NCI-H446 treated with DMSO at 0.1 percent for 48 hours (cell line): ENCODE data around the gene BTG4.
A peak's percentile ranks its signal among the peaks of the same experiment; 100 is the strongest.

ENCODE experiments used
- DNase-seq: peaks from one replicate; lab custom pipeline; 2025; lab: John Stamatoyannopoulos, UW

BTG4 gene

DNA sequence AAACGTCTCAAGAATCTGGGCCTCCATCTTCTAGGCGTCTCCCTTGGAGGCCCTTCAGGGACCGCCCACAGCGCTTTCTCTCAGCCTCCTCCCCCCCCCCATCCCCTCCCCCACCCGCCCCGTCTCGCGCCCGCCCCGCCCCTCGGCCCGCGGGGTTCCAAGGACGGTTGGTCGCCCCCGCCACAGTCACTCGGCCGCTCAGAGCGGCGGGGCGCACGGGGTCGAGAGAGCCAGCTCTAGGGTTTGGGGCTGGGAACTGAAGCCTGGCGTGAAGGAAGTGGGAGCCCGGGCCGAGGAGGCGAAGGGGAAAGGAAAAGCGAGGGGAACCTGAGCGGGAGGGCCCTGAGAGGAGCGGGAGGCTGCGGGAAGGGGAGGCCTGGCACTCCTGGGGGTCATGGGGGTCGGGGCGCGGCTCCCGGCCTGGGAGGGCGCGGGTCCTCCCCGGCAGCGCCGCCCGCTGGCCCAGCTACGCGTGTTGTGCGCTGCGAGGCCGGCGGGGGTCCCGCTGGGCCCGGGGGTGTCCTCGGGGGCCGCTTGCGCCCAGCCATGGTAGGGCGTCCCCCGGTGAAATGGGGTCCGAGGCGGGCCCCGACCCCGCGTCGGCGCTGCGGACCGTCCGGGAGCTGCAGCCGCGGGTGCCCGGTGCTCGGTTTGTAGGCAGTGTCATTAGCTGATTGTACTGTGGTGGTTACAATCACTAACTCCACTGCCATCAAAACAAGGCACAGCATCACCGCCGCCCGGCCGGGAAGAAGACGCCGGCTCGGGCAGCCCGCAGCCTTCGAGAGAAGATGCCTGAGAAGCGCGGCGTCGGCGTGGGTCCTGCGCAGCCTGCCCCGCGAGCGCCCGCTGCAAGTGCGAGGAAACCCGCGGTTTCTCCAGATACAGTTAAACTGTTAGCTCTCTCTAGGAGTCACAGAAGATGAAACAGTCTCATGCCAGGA is at the start of gene BTG4:
Gene BTG4, minus strand, starts transcription at position 91 of the 944 bp plus-strand sequence. CDS start 13,610 bp downstream, outside the sequence.
- DNase-seq: no peak

DNA sequence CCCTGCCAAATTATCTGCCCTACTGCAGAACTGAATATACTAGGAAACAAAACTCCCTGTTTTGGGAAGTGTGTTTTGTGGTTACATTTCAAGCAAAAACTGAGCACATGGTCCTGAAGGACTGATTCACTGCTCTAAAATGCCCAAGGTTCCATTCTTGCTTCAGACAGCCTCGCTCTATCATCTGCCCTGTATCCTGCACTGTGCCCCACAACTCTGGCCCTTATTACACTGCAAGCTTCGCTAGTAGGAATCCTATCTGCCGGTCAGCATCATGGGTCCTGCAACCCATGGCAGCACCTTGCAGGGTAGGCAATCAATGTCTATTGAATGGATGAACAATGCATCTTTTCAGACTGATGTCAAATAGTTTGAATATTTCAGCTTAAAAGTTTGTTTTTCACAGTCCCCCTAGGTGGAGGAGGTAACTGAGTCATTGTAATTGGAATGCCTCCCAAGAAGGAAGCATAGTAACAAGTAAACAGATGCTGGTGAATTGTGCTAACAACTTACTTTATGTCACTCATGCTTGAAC is 49.7 kb upstream of the BTG4 start:
- no peak for DNase-seq

DNA sequence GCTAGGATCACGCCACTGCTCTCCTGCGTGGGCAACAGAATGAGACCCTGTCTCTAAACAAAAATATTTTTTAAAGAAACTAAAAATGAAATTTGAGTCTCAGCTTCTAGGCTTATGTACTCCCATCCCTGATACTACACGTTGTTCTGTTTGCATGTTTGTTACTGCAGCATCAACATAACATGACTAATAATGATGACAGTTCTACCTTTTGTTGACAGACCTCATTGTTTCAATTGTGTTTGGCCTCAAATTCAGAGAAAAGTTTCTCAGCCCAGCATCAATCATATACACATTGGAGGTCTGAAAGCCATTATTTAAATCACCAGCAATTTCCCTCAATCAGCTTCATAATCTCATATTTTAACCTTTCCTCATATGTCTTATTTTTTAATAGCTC is 49.1 kb upstream of the BTG4 start:
- no peak for DNase-seq

DNA sequence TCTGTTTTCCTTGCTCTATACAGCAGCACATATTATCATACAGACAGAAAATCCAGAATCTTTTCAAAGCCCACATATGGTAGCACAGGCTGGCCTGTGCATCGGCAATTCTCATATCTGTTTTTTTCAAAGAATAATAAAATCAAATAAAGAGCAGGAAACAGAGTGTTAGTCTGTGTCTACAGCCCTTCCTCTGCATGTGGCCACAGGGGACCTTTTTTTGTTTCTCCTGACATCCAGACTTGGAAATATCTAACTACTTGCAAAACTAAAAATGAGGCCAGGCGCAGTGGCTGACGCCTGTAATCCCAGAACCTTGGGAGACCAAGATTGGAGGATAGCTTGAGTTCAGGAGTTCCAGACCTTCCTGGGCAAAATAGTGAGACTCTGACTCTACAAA is 48.6 kb upstream of the BTG4 start:
- no peak for DNase-seq

DNA sequence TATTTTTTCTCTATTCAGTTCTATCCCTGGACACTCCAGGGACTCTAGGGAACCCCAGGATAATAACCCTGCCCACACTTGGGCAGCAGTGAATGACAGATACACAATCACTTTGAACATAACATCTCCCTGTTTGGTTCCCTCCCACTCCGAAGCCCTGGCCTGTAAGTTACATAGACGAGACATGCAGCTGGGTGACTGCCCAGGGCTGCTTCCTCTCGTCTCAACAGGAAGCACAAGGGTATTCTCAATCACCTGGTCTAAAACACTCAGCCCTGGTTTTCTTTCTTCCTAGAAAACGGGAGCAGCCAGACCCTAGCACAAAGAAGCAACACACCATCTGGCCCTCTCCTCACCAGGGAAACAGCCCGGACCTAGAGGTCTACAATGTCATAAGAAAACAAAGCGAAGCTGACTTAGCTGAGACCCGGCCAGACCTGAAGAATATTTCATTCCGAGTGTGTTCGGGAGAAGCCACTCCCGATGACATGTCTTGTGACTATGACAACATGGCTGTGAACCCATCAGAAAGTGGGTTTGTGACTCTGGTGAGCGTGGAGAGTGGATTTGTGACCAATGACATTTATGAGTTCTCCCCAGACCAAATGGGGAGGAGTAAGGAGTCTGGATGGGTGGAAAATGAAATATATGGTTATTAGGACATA is 47.7 kb upstream of the BTG4 start:
- no peak for DNase-seq

DNA sequence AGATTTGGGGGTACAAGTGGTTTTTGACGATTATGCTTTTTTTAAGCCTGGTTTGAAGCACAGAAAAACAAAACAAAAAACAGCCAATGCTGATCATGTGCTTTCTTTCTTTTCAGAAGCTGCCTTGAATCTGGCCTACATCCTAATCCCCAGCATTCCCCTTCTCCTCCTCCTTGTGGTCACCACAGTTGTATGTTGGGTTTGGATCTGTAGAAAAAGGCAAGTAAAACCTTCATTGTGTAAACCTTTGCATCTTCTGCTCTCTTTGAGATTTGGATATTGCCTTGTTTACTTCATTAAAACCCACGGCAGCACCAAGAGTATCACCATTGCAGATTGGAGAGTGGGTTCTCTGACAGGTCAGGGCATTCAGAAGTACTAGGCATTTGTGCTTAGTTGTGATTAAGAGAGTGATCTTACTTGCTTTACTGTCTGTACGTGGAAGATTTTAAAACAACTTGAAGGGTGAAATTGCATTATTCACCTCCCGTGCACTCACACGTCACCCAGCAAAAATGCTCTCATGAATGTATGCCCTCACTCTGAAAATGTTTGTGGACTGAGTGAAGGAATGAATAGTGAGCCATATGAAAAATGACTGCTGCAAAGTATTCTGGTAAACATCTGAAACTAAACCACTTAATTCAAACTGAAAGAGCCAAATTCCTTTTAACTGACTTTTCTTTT is 45.4 kb upstream of the BTG4 start:
- DNase-seq: no peak

DNA sequence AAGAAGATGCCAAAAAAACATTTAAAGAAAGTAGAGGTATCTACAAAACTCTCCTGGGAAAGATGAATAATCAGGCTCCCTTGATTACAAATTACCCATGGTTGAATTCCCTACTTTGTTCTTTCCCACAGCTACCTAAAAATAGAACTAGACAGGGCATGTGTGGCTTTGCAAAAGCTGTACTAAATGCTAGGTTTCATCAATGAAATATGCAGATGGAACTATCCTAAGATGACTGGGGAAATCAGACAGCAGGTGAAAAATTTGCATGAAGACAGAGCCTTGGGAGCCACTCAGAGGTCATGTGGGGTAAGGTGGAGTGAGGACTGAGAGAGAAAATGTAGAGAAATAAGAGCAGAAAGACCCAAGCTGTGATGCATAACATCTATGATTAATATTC is 43.1 kb upstream of the BTG4 start:
- DNase-seq: no peak

DNA sequence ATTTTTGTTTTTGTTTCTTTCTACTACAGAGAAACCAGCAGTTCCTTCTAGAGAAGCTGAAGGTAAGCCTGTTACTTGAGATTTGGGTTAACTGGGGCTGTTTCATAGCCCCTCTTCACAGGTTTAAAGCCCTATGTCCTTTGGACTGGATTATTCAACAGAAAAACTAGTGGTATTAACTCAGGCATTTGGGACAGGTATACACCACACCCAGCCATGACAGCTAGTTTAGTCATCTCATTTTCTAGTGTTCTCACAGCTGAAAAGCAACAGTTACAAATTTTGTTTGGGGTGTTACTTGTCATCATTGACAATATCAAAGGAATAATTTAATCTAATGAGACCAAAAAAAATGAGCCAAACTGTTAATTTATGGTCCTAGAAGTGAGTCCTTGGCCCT is 42.3 kb upstream of the BTG4 start:
- no peak for DNase-seq

DNA sequence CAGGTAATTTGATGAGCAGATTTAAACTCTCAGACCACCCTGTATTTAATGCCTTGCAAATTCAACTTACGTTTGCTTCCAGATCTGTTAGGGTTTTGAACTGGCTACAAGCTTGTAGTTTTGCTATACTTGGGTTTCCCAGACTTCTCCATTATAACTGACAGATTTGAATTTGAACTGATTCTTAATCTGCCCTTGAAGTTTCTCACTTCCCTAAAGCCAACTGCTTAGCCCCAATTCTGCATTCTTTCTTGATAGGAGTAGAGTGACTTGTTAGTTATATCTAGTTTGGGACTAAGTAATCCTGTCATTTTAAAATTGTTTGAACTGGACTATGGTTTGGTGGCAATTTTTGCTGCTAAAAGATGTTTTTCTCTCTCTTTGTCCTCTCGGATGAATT is 38.1 kb upstream of the BTG4 start:
- DNase-seq: no peak

DNA sequence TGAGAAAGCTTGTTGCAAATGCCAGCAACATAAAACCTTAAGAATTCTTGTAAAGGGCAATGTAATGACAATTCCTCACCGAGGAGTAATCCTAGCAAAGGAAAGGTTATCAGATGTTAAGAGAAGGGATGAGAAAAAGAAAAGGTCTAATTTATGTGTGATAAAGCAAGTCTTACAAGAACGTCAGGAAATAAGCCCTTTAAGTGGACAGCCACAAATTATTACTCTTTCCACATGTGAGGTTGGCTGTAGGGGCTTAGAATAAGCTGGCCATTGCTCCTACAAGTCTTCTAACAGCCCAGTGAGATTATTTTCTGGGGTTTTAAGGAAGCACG is 37.6 kb upstream of the BTG4 start:
- no peak for DNase-seq

DNA sequence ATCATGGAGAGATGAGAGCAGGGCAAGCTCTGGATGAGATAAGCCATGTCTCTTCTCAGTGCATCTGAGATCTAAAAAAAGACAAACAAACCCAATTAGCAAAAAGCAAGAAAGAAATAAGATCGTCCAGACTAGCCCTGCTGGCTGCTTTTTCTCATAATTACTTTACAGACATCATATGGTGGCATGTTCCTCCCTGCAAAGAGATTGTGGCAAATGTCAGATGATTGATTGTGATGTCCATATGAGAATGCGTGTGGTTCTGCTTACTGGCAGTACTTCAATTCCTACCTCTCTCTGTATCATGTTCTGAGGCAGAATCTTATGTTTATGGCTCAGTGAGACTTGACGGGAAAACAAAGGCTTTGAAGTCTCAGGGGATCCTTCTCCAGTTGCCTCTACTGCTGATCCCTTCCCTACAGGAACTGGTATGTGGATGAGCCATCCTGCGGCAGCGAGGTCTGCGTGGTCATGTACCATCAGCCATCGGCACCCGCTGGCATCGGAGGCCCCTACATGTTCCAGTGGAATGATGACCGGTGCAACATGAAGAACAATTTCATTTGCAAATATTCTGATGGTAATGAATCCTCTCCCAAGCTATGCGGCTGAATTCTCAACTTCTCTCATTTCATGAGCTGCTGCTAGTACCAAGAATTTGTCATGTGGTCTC is 37.1 kb upstream of the BTG4 start:
- no peak for DNase-seq

DNA sequence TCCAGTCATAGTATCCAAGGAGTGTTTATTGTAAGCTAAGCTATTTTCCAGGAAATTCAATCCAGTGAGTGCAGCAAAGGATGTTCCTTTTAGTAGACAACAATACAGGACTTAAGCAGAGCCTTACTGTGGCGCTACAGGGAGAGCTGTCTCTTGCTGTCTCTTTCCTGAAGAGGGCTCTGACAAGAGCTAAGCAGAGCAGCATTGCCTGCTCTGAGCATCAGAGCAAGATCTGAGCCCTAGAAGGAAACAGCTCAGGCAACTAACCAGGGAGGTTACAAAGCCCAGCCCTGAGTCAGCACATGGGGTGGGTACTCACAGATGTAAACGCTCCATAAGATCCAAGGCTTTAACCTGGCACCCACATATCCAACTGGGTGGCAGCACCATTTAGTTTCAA is 36.3 kb upstream of the BTG4 start:
- DNase-seq: no peak

DNA sequence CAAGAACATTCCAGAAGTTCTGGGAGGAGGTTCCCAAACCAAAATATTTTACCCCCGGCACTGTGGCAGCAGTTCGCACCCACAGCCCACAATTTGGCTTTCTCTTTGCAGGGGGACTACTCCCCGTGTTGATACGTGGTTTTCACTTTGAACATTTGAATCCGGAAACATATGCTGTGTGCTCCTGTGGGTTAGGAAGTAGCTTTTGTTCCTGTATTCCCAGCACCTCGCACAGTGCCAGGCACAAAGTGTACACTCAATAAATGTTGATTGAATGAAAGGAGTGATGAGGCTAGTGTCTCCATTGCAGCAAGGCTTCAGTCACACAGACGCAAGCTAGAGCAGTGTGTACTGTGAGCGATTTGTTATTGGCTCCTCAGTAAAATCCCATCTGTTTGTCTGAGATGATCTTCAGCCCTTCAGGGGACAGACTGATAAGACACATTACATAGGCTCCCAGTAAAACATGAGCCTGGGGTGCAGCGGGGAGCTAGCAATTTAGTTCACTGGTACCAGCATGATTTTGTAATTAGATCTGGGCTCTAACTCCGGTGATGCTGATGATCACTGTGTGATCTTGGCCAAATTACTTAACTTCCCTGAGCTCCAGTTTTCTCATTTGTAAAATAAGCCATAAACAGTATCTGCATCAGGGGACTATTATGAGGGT is 30.6 kb upstream of the BTG4 start:
- DNase-seq: no peak

DNA sequence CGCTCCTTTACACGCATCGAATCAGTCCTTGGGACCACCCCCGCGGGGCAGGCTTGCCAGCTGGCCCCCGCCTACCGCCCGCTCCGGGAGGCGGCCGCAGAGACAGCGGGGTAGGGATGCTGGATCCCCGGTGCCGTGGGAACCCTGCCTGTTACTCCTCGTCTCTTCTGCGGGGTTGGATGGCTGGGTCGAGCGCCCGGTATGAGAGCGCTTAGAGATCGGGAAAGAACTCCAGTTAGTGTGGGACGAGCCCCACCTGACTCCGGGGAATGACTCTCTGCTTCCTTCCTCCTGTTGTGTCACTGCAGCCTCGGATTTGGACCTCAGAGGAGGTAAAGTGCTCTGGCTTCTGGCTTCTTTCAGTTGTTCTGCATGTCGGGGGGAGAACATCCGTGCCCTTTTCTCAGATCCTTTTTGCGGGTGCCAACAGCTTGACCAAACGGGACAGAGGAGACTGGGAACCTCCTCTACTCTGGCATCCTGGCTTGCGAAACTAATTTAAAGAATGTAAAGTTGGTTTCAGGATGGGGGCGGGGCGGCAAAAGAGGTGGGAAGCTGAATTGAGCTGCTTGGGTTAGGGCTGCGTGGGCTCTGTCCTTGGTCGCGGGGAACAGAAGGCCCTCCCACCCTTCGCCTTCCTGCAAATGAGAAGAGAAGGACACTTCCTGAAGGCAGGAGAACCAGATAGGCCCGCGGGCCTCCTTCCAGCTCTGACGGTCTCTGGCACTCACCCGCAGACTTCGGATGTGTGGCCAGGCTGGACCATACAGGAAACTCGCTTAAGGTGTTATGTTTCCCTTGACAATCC is 29.3 kb upstream of the BTG4 start:
- DNase-seq: no peak

DNA sequence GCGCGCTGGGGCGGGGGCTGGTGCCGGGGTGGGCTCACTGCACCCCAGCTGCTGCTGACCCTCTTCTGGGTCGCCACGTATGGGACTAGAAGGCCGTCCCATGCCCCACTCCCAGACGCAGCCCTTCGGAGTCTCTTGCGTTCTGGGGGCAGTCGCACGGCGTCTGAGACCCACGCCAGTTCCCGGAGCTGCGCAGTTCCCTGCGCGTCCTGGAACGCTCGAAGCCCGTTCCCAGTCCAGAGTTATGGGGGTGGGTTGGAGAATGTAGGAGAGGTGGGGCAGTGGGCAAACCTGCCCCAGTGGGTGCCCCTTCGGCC is 28.7 kb upstream of the BTG4 start:
- DNase-seq: no peak

DNA sequence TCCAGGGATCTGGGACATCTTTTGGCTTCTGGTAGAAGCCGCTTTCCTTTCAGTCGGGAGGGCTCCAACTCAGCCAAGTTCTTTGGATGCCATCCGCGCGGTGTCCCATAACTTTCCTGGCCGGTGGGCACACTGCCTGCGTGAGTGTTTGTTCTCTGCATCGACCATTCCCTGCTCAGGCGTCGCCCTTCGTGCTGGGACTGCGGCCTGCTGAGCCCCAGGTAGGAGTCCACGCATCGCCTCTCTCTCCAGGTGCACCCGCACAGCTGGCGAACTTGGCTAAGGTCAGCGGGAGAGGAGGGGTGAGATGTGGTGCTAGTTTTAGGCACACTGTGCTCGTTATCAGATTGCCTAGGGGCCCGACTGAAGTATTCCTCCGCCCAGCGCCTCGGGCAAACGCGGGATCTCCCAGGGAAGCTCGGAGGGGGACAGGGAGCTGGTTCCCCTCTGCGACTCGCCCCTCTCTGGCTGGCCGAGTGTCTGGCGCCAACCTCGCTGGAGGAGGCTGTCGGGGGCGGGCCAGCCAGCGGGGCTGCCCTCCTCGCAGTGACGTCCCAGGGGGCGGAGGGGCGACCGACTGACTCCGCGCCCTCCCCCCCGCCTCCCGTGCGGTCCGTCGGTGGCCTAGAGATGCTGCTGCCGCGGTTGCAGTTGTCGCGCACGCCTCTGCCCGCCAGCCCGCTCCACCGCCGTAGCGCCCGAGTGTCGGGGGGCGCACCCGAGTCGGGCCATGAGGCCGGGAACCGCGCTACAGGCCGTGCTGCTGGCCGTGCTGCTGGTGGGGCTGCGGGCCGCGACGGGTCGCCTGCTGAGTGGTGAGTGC is 28.1 kb upstream of the BTG4 start, which contains the start of gene LAYN:
Gene LAYN, plus strand, starts transcription at position 607 of the 823 bp plus-strand sequence. Its CDS starts 124 bp downstream, at position 731.
- peak; percentile 39 for DNase-seq

DNA sequence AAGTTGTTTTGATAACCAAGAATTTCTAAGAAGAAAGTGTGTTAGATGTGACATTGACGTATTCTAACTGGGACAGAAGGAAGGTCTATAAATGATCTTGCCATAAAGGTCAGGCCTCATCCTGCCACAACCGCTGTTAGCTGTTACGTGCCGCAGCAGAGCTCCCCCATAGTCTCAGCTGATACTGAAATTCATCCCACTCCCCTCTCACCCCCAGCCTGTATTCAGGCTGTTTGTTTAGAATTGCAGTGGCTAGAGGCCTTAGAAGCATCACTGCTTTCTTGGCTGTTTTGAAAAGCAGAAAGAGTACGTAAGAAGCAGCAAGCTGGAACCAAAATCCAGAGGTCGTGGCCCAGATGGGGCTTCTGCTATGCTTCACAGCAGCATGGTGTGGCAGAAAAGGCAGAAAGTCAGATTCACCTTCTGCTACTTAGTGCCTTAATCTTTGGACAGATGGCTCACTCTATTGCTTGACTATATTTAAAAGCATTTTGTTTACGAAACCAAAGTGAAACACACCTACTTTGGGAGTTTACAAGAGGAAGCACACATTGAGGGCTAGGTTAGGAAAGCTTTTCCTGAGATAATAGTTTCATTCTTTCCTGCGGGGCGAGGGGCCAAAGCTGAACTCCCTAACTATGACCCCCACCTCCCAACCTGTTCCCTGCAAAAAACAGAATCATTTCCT is 27.4 kb upstream of the BTG4 start:
- DNase-seq: no peak

DNA sequence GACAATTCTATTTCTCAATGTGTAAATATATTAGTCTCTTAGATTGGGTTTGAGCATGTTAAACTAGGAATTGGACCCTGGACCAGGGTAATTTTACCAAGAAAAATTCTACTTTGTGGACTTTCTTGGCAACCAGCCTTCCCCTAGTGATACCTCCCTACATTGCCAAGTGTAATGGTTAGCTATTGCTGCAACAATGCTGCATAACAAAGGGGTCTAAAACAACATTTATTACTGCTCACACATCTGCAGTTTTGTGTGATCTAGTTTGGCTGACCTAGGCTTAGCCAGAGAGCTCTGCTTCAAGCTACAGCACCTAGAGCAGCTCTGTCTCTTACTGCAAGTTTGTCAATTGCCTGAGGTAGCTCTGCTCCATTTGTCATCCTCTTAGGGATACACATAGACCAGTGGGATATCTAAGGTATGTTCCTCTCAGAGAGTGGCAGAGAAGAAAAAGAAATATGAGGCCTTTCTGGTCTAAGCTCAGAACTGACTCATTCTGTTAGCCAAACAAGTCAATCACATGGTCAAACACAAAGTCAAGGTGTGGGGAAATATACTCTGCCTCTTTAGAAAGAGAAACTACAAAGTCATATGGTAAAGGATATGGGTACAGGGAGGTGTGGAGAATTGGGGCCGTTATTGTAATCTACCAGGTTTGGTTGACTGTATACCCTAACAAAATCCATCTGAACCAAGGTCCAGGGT is 26.4 kb upstream of the BTG4 start:
- no peak for DNase-seq
